ENCODE data around the gene CYP46A1.
A peak's percentile ranks its signal among the peaks of the same experiment; 100 is the strongest.

The CYP46A1 gene

DNA sequence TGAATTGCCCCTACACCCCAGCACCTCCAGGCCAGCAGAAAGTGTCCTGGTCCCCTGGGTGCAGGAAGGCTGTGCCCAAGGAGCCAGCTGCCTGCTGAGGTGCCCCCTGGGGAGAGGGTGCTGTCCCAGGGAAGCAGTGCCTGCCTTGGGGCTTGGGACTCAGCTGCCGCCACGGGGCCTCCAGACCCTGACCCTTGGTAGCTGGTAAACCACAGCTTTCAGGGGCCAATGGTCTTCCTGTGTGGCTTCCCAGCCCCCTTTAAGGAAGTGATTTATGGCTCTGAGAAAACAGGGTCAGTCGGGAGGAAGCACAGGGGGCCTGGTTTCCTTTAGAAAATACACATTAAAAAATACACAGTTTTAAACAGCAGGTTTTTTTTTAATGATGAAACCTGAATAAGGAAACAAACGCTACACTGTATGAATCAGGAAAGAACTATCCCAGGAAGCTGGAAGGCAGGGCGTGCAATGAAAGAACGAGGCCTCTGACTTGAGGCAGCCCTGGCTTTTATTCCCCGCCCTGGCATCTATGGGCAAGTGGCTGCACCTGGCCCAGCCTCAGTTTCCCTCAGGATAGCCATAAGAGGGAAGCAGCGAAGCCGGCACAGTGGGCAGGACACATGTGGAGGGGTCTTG, 68.5 kb downstream of the CYP46A1 start:
- no peak for DNase-seq (ENCODE audit: low read depth, low spot score)

DNA sequence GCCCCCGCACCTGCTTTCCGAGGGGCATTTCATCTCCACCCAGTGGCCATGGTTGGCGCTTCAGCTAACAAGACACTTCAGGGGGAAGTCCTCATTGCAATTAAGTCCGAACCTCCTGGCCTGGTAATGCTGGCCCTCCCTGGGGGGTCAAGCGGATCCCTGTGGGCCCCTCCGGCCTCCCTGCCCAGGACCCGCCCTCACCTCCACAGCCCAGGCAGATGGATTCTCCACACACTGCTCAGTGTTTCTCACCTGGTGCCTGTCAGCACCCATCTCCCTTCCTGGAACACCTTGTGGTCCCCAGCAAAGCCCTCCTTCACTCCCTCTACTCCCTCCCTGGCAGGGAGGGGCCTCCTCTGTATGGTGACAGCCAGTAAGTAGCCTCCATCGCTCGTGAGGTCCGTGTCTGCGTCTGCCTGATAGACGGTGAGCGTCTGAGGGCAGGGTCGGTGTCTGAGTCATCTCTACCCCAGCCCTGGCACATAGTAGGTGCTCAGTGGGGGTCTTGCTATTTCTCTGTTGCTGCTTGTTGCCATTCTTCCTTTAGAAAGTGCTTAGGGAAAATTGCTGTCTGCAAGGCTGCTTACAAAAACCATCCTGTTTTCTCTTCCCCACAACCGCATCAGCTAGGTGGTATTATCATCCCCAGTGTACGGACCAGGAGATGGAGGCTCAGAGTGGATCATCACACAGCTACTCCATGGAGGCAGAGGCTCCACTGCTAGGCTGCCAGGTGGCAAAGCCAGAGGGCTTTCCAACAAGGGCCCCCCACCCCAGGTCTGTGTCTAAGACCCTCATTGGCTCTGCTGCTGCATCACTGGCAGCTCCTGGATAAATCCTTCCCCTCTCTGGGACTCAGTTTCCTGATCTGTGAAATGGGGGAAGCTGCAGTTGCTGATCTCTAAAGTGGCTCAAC, 69.4 kb downstream of the CYP46A1 start:
- ChIA-PET CTCF (interaction anchor here (1.2 to 1.9 kb wide), 4 partner anchors 14 to 130 kb away, joined by 4 to 6 read pairs (median 6); partner anchors contain the start of gene EML1), POLR2A (interaction anchor here (1.3 kb wide), 2 partner anchors 9 to 40 kb away, joined by 3 to 4 read pairs; partner anchors contain the start of gene EML1)
- TF ChIP-seq, protein P1, sequence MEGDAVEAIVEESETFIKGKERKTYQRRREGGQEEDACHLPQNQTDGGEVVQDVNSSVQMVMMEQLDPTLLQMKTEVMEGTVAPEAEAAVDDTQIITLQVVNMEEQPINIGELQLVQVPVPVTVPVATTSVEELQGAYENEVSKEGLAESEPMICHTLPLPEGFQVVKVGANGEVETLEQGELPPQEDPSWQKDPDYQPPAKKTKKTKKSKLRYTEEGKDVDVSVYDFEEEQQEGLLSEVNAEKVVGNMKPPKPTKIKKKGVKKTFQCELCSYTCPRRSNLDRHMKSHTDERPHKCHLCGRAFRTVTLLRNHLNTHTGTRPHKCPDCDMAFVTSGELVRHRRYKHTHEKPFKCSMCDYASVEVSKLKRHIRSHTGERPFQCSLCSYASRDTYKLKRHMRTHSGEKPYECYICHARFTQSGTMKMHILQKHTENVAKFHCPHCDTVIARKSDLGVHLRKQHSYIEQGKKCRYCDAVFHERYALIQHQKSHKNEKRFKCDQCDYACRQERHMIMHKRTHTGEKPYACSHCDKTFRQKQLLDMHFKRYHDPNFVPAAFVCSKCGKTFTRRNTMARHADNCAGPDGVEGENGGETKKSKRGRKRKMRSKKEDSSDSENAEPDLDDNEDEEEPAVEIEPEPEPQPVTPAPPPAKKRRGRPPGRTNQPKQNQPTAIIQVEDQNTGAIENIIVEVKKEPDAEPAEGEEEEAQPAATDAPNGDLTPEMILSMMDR (IDR thresholded peaks at IDR 0.05; ENCODE audit: insufficient read depth, low read length, missing control alignments) = peak; percentile 15
- no peak for DNase-seq (ENCODE audit: low read depth, low spot score)
- no peak overlapping the region for H3K4me3 ChIP-seq (ENCODE audit: low read depth, low read length)

More for the DNA sequence above, 68.5 kb downstream of the CYP46A1 start:
- ChIA-PET CTCF (interaction anchor here (1.2 to 2.8 kb wide), 3 partner anchors 9 to 40 kb away, joined by 4 to 13 read pairs (median 6); partner anchors contain the start of gene EML1), POLR2A (interaction anchor here (1.3 kb wide), 1 partner anchor 41 kb away, joined by 4 read pairs; the partner anchor contains the start of gene EML1)
- H3K4me3 ChIP-seq (ENCODE audit: low read depth, low read length) = no peak overlapping the region
- TF ChIP-seq, protein P1 (IDR thresholded peaks at IDR 0.05; ENCODE audit: insufficient read depth, low read length, missing control alignments) = no peak

DNA sequence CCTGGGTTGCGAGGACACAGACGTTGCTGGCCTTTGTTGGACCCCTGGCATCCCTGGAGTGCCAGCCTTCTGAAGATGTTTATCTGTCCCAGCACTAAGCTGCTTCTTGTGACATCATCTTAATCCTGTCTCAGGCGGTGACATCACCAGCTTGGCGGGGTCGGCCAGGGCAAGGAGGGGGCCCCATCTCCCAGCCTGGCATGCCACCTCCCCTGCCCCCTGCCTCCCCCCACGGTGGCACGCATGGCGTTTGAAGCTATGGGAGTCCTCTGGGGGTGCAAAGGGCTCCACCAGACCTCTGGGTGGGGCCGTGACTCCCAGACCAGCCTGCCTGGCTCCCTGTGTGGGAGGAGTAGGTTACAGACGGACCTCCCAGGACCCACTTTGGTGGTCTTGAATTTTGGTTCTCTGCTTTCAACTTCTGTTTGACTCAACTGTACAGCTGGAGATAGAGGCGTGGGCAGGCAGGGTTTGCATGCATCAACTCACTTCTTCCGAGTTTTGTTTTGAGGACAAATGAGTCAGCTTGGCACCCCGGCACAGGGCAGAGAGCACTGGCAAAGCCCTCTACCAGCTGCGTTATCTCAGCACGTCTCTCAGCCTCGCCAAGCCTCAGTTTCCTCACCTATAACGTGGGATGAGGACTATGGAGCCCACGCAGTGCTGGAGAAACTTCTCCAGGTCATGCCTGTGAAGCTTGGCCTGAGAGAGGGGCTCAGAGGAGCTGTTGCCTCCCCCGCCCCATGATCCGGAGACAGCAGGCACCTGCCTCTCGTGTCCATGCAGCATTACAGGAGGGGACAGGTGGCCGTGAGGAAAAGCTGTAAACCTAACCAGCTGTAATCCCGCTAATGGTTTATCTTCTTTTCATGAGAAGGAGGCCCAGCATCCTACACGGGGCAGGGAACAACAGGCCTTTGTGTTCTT, 70.3 kb downstream of the CYP46A1 start:
- POLR2A ChIA-PET = interaction anchor here (1.3 kb wide), 2 partner anchors 9 to 39 kb away, joined by 3 to 4 read pairs; partner anchors contain the start of gene EML1
- DNase-seq (ENCODE audit: low read depth, low spot score) = no peak
- CTCF ChIA-PET = interaction anchor here (1.2 to 2.1 kb wide), 7 partner anchors 9 to 129 kb away, joined by 3 to 8 read pairs (median 5); no protein-coding TSS in a partner anchor
- H3K4me3 ChIP-seq (ENCODE audit: low read depth, low read length) = no peak overlapping the region
- TF ChIP-seq, protein P1 (IDR thresholded peaks at IDR 0.05; ENCODE audit: insufficient read depth, low read length, missing control alignments) = no peak

DNA sequence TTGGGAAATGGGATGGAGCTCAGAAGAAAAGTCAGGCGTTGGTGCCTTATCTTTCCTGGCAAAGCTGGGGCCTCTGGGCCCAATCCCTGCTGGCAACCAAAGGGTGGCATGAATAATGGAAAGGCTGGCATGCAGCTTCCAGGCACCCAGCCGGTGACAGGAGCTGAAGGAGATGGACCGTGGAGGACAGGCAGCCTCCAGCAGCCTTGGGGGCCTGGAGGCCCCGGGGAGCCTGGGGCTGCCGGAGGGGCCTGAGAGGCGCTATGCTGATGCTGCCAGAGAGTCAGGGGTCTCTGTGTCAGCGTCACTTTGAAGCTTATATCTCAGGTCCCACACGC, 70.9 kb downstream of the CYP46A1 start:
- ChIA-PET CTCF (interaction anchor here (1.3 to 2.1 kb wide), 7 partner anchors 10 to 72 kb away, joined by 3 to 8 read pairs (median 5); no protein-coding TSS in a partner anchor), POLR2A (no interaction called here)
- TF ChIP-seq, protein P1 (IDR thresholded peaks at IDR 0.05; ENCODE audit: insufficient read depth, low read length, missing control alignments) = no peak

DNA sequence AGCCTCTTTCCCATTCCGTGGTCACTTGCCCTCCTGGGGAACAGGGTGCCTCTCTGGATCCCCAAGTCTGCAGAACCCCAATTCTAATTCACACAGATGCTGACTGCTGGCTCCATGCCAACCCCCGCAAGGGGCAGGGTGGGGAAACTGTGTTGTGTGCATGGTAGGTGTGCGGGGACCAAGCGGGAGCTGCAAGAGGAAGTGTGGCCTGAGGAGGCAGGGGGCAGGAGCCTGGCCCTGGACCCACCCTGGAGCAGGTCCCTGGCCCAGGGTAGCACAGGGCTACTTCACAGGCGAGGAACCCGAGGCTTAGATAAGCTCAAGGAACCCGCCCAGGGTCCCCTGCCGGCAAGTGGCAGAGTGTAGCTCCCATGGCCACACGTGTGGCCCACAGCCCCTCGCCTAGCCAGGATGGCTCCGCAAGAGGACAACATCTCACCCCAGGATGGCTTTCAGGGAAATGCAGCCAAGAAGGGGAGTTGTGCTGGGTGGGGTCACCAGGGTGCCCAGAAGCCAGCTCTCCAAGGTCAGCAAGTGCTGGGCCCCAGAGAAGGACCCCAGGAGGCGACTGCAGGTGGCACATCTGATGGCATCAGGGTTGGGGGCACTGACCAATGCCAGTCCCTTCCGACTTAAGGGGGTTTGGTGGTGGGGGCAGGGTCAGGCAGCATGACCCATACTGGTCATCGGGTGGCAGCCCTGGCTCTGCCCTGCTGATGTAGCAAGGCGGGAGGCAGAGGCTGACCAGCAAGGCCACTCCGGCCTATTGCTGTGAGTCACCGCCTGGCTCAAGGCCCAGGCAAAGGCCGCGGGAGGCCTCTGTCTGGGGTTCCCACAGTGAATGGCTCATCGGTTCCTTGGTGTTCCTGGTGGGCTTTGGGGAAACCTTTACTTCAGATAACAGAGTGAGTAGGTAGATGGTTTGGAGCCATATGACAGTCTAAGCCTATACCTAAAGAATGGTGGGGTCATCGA, 71.8 kb downstream of the CYP46A1 start:
- TF ChIP-seq, protein P1 (IDR thresholded peaks at IDR 0.05; ENCODE audit: insufficient read depth, low read length, missing control alignments) = no peak
- POLR2A ChIA-PET = no interaction called here
- CTCF ChIA-PET = interaction anchor here (1.0 to 2.1 kb wide), 4 partner anchors 9 to 34 kb away, joined by 3 to 8 read pairs (median 6); no protein-coding TSS in a partner anchor
- no peak for DNase-seq (ENCODE audit: low read depth, low spot score)
- H3K4me3 ChIP-seq (ENCODE audit: low read depth, low read length) = no peak overlapping the region

More for the DNA sequence above, 70.9 kb downstream of the CYP46A1 start:
- H3K4me3 ChIP-seq (ENCODE audit: low read depth, low read length) = no peak overlapping the region
- DNase-seq (ENCODE audit: low read depth, low spot score) = no peak

All from AG04449 (cell line).